Measurements from ENCODE around the gene SMARCC1.

SMARCC1 gene

GRCh38 chr3:47605652-47606051 is 176.0 kb downstream of the SMARCC1 start:
- Histone ChIP-seq H4K20me1 (ENCODE audit: insufficient read depth, low read length, poor library complexity, severe bottlenecking) (no peaks in the 10 kb centered on the region), H3K4me1 (ENCODE audit: insufficient read depth, low read length, poor library complexity, severe bottlenecking) (no peaks in the 10 kb centered on the region), H3K9me3 (ENCODE audit: insufficient read depth, low read depth, low read length) (no peaks in the 10 kb centered on the region), H3F3A (ENCODE audit: low read depth) (no peaks in the 10 kb centered on the region; the same call in 1 of the 2 replicates), H3K79me2 (ENCODE audit: insufficient read depth, low read length) (no peaks in the 10 kb centered on the region), H3K4me2 (ENCODE audit: low read depth, low read length, poor library complexity, severe bottlenecking) (no peak overlapping the region), H2AFZ (ENCODE audit: low read length) (no peak overlapping the region), H3K27me3 (ENCODE audit: insufficient read depth, low read length, poor library complexity, severe bottlenecking) (no peaks in the 10 kb centered on the region), H3K36me3 (ENCODE audit: insufficient read depth, low read length) (peaks cover 91% of the 10 kb centered on the region), H3K9me2 (replicated peaks; ENCODE audit: low read depth, low read length) (no peaks in the 10 kb centered on the region), H3K9ac (ENCODE audit: low read depth, low read length, poor library complexity, severe bottlenecking) (no peak overlapping the region), H3K4me3 (ENCODE audit: low read length, poor library complexity, severe bottlenecking) (no peak overlapping the region)
- TF ChIP-seq CTCF (conservative IDR thresholded peaks at IDR 0.05; ENCODE audit: low read length): no peak
- no peak for TF ChIP-seq EZH2phosphoT487 (IDR thresholded peaks at IDR 0.05; ENCODE audit: borderline replicate concordance)

DNA sequence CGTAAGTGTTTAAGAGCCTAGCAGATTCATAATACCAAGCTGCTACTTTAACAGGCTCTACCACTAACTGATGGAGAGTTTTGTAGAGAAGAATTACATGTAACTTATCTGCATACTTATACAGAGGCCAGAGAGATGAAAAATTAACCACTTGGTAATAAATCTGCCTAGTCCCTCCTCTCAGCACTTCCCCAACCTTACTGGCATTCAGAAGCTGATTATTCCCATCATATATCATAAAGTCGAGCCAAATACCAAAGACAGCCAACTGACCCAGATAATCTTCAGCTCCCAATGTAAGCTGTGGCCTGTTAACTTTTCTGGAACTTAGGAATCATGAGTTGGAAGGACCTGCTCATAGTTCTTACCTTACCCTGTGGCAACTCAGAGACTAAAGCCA is 177.5 kb downstream of the SMARCC1 start:
- Histone ChIP-seq H2AFZ (ENCODE audit: low read length) (no peak overlapping the region), H3K4me2 (ENCODE audit: low read depth, low read length, poor library complexity, severe bottlenecking) (no peak overlapping the region), H3K36me3 (ENCODE audit: insufficient read depth, low read length) (peaks cover 93% of the 10 kb centered on the region; the same call in 1 of the 2 replicates), H3K9me3 (ENCODE audit: insufficient read depth, low read depth, low read length) (no peaks in the 10 kb centered on the region), H3K4me3 (ENCODE audit: low read length, poor library complexity, severe bottlenecking) (no peak overlapping the region), H3K27me3 (ENCODE audit: insufficient read depth, low read length, poor library complexity, severe bottlenecking) (no peaks in the 10 kb centered on the region), H3K4me1 (ENCODE audit: insufficient read depth, low read length, poor library complexity, severe bottlenecking) (no peaks in the 10 kb centered on the region), H3K9me2 (replicated peaks; ENCODE audit: low read depth, low read length) (no peaks in the 10 kb centered on the region), H4K20me1 (ENCODE audit: insufficient read depth, low read length, poor library complexity, severe bottlenecking) (no peaks in the 10 kb centered on the region), H3F3A (ENCODE audit: low read depth) (no peaks in the 10 kb centered on the region), H3K79me2 (ENCODE audit: insufficient read depth, low read length) (no peaks in the 10 kb centered on the region), H3K9ac (ENCODE audit: low read depth, low read length, poor library complexity, severe bottlenecking) (no peak overlapping the region)
- TF ChIP-seq EZH2phosphoT487 (IDR thresholded peaks at IDR 0.05; ENCODE audit: borderline replicate concordance): no peak

GRCh38 chr3:47603332-47603731 is 178.4 kb downstream of the SMARCC1 start:
- H3K4me2 ChIP-seq (ENCODE audit: low read depth, low read length, poor library complexity, severe bottlenecking): no peak overlapping the region

More at GRCh38 chr3:47603332-47603731, 178.4 kb downstream of the SMARCC1 start:
- H4K20me1 ChIP-seq (ENCODE audit: insufficient read depth, low read length, poor library complexity, severe bottlenecking): no peaks in the 10 kb centered on the region
- H3K9ac ChIP-seq (ENCODE audit: low read depth, low read length, poor library complexity, severe bottlenecking): no peak overlapping the region
- peaks cover 92% of the 10 kb centered on the region; the same call in 1 of the 2 replicates for H3K36me3 ChIP-seq (ENCODE audit: insufficient read depth, low read length)
- H3K4me1 ChIP-seq (ENCODE audit: insufficient read depth, low read length, poor library complexity, severe bottlenecking): no peaks in the 10 kb centered on the region
- H3K79me2 ChIP-seq (ENCODE audit: insufficient read depth, low read length): no peaks in the 10 kb centered on the region
- no peaks in the 10 kb centered on the region for H3K27me3 ChIP-seq (ENCODE audit: insufficient read depth, low read length, poor library complexity, severe bottlenecking)
- no peak for TF ChIP-seq EZH2phosphoT487 (IDR thresholded peaks at IDR 0.05; ENCODE audit: borderline replicate concordance)
- no peak for TF ChIP-seq CTCF (conservative IDR thresholded peaks at IDR 0.05; ENCODE audit: low read length)
- H2AFZ ChIP-seq (ENCODE audit: low read length): no peak overlapping the region
- no peaks in the 10 kb centered on the region for H3F3A ChIP-seq (ENCODE audit: low read depth)
- H3K4me3 ChIP-seq (ENCODE audit: low read length, poor library complexity, severe bottlenecking): no peak overlapping the region
- no peaks in the 10 kb centered on the region for H3K9me2 ChIP-seq (replicated peaks; ENCODE audit: low read depth, low read length)
- H3K9me3 ChIP-seq (ENCODE audit: insufficient read depth, low read depth, low read length): no peaks in the 10 kb centered on the region

Data from Loucy (cell line).